ENCODE data around the gene RNF207.

RNF207 gene

DNA sequence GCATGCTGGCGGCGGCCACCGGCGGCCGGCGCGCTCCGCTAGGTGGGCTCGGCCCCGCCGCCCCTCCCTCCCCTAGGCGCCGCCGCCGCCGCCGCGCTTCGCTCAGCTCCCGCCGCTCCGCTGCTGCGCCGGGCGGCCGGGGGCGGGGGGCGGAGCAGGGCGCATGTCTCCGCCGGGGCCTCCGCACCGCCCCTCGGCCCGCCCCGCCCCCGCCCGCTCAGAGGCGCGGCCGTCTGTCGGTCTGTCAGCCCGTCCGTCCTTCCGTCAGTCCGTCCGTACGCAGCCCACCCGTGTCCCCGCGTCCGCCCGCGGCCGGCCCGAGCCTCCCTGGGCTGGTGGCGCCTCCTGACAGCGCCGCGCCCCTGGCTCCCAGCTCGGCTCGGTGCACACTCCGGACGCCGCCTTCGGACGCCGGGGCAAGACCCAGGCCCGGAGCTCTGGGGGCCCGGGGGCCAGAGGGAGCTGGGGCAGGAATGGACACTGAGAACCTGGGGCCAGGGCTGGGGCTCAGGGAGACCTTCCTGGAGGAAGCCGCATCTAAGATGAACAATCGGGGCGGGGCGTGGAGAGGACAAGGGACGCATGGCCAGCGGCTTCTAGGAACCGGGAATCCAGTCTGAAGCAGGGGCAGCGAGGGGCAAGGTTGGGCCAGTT, 55.2 kb downstream of the RNF207 start, which contains the start of gene GPR153:
Gene GPR153 (minus strand): TSS at position 138 of the 654 bp plus-strand sequence. CDS start 6,193 bp downstream, outside the sequence.
- Histone ChIP-seq H3K36me3 (replicated peaks; ENCODE audit: insufficient read depth, low read length) (no peaks in the 10 kb centered on the region), H3K9me3 (replicated peaks; ENCODE audit: insufficient read depth, low read length) (no peaks in the 10 kb centered on the region), H2AFZ (ENCODE audit: low read length) (no peak within 1 kb of the TSS), H3K79me2 (ENCODE audit: low read length) (no peaks in the 10 kb centered on the region), H3K27ac (ENCODE audit: low read length) (no peak within 1 kb of the TSS), H4K20me1 (ENCODE audit: insufficient read depth, low read length) (no peaks in the 10 kb centered on the region), H3K9me2 (replicated peaks; ENCODE audit: insufficient read depth, low read length) (no peaks in the 10 kb centered on the region), H3K27me3 (replicated peaks; ENCODE audit: insufficient read depth, low read length) (peaks cover 48% of the 10 kb centered on the region), H3F3A (ENCODE audit: insufficient read depth, low read length) (no peaks in the 10 kb centered on the region), H3K4me2 (ENCODE audit: low read depth, low read length) (peak within 1 kb of the TSS; percentile 90), H3K4me1 (ENCODE audit: low read length) (no peaks in the 10 kb centered on the region), H3K9ac (ENCODE audit: low read length) (no peak within 1 kb of the TSS), H3K4me3 (ENCODE audit: low read length) (peak within 1 kb of the TSS; percentile 57; the same call in 1 of the 2 replicates)
- TF ChIP-seq, protein P1, sequence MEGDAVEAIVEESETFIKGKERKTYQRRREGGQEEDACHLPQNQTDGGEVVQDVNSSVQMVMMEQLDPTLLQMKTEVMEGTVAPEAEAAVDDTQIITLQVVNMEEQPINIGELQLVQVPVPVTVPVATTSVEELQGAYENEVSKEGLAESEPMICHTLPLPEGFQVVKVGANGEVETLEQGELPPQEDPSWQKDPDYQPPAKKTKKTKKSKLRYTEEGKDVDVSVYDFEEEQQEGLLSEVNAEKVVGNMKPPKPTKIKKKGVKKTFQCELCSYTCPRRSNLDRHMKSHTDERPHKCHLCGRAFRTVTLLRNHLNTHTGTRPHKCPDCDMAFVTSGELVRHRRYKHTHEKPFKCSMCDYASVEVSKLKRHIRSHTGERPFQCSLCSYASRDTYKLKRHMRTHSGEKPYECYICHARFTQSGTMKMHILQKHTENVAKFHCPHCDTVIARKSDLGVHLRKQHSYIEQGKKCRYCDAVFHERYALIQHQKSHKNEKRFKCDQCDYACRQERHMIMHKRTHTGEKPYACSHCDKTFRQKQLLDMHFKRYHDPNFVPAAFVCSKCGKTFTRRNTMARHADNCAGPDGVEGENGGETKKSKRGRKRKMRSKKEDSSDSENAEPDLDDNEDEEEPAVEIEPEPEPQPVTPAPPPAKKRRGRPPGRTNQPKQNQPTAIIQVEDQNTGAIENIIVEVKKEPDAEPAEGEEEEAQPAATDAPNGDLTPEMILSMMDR (IDR thresholded peaks at IDR 0.05; ENCODE audit: low read length) = no peak
- TF ChIP-seq EZH2phosphoT487 (IDR thresholded peaks at IDR 0.05; ENCODE audit: low read length) (no peak), EZH2 (optimal IDR thresholded peaks at IDR 0.05; ENCODE audit: low read depth, low read length) (no peak)
- peak; percentile 45 for DNase-seq

DNA sequence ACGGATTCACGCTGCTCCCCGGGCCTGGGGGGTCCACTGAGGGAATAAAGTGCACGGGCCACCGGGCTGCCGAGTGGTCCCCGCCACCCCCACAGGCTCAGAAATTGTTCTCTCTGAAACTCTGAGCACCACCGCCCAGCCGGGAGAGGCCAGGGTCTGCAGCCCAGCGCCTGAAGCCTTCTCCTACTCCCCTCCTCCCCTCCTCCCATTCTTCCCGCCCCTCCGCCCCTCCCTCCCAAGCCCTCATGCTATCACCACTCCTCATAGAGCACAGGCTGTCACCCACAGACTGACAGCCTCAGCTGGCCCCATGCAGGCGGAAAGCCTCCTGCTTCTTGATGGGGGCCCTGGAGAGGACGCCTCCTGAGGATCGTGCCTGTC, 55.7 kb downstream of the RNF207 start:
- Histone ChIP-seq H3K9ac (ENCODE audit: low read length) (no peak overlapping the region), H3K27me3 (replicated peaks; ENCODE audit: insufficient read depth, low read length) (peaks cover 43% of the 10 kb centered on the region), H3F3A (ENCODE audit: insufficient read depth, low read length) (no peaks in the 10 kb centered on the region), H3K36me3 (replicated peaks; ENCODE audit: insufficient read depth, low read length) (no peaks in the 10 kb centered on the region), H3K9me3 (replicated peaks; ENCODE audit: insufficient read depth, low read length) (no peaks in the 10 kb centered on the region), H3K9me2 (replicated peaks; ENCODE audit: insufficient read depth, low read length) (no peaks in the 10 kb centered on the region), H3K4me3 (ENCODE audit: low read length) (no peak overlapping the region), H4K20me1 (ENCODE audit: insufficient read depth, low read length) (no peaks in the 10 kb centered on the region), H3K79me2 (ENCODE audit: low read length) (no peaks in the 10 kb centered on the region), H3K4me1 (ENCODE audit: low read length) (no peaks in the 10 kb centered on the region), H3K27ac (ENCODE audit: low read length) (no peak overlapping the region), H2AFZ (ENCODE audit: low read length) (no peak overlapping the region), H3K4me2 (ENCODE audit: low read depth, low read length) (peak overlapping the region; percentile 55; the same call in 1 of the 2 replicates)
- TF ChIP-seq EZH2phosphoT487 (IDR thresholded peaks at IDR 0.05; ENCODE audit: low read length) (no peak), EZH2 (optimal IDR thresholded peaks at IDR 0.05; ENCODE audit: low read depth, low read length) (no peak)
- TF ChIP-seq, protein P1 (IDR thresholded peaks at IDR 0.05; ENCODE audit: low read length) = no peak
- no peak for DNase-seq

DNA sequence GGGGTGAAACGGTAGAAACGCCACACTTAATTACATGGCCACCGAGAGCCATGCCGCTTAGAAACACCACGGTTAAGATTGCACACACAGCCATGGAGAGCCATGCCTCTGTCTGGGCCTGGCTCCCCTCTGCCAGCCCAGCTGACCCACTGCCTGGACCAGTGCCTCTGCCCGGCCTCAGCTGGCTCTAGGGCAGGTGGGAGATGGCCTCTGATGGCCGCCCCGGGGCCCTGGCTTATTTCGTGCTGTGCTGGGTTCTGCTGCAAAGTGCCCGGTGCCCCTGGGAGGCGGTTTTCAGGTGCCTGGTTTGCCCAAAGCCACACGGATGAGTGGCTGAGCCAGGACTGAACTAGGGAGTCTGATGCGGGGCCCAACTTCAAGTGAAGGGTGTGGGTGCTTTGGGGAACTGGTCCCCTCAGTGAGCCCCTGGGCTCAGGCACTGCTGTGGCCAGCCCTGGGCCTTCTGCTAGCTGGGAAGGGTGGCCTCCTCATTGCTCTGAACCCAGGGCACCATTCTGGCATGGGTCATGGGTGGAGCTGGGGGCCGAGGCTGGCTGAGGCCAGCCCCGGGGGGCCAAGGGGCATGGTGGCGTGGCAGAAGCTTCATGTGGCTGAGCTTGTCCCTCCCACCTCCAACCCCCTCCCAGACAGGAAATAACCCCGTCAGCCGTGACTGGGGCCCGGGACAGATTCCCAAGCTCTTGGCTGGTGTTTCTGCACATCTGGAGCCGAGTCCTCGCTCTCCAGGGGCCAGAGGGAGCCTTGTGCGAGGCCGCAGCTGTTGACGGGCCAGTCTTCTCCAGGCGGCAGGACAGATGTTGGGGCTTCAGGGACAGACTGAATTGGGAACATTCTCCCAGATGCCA, 56.9 kb downstream of the RNF207 start:
- Histone ChIP-seq H4K20me1 (ENCODE audit: insufficient read depth, low read length) (no peaks in the 10 kb centered on the region), H3K9me3 (replicated peaks; ENCODE audit: insufficient read depth, low read length) (no peaks in the 10 kb centered on the region), H3K4me2 (ENCODE audit: low read depth, low read length) (no peak overlapping the region), H3F3A (ENCODE audit: insufficient read depth, low read length) (no peaks in the 10 kb centered on the region), H3K27ac (ENCODE audit: low read length) (no peak overlapping the region), H3K9me2 (replicated peaks; ENCODE audit: insufficient read depth, low read length) (no peaks in the 10 kb centered on the region), H3K9ac (ENCODE audit: low read length) (no peak overlapping the region), H3K4me1 (ENCODE audit: low read length) (no peaks in the 10 kb centered on the region), H3K27me3 (replicated peaks; ENCODE audit: insufficient read depth, low read length) (peaks cover 31% of the 10 kb centered on the region), H3K4me3 (ENCODE audit: low read length) (no peak overlapping the region), H3K36me3 (replicated peaks; ENCODE audit: insufficient read depth, low read length) (no peaks in the 10 kb centered on the region), H3K79me2 (ENCODE audit: low read length) (no peaks in the 10 kb centered on the region), H2AFZ (ENCODE audit: low read length) (no peak overlapping the region)
- TF ChIP-seq, protein P1 (IDR thresholded peaks at IDR 0.05; ENCODE audit: low read length) = no peak
- TF ChIP-seq EZH2 (optimal IDR thresholded peaks at IDR 0.05; ENCODE audit: low read depth, low read length) = no peak
- TF ChIP-seq EZH2phosphoT487 (IDR thresholded peaks at IDR 0.05; ENCODE audit: low read length) = no peak
- DNase-seq = no peak
